ENCODE results near the gene CYS1.

Gene CYS1

DNA sequence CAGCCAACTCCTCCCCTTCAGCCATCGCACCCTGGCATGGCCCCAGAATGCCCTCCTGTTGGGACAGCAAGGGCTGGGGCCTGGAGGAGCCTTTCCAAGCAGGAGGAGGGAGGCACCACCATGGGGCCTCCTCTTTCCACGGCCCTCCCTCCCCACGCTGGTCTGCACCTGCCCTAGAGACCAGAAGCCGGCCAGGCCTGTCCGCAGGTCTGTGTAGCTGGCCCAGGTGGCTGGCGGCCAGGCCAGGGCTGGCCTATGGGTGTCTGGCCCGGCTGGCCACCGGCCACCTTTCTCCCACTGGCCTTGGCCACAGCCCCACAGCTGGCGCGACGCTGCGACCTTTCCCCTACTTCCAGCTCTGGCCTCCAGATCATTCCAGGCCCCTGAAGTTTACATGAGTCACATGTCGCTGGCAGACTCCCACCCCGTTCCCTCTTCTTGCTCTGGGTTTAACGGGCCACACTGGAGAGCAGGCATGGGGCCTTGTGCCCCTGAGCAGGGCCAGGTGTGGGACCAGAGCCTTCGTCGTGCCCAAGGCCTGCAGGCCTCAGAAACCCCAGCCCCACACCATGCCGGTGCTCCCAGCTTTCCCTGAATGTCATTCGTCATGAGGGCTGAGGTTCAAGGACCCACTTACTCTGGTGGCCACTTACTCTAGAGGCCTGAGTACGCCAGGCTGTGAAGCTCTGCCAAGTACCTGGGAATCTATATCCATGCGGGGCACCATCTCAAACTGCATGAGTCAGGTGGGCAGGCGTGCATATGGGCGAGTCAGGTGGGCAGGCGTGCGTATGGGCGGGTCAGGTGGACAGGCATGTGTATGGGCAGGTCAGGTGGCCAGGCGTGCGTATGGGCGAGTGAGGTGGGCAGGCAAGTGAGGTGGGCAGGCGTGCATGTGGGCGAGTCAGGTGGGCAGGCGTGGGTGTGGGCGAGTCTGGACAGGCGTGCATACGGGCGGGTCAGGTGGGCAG, 70.1 kb downstream of the CYS1 start:
- Histone ChIP-seq H3K4me2 (ENCODE audit: low read depth, low read length, poor library complexity, severe bottlenecking) (no peak overlapping the region), H3K27ac (ENCODE audit: low read depth, low read length) (no peak overlapping the region), H3K27me3 (ENCODE audit: low read length) (no peaks in the 10 kb centered on the region), H4K20me1 (ENCODE audit: low read depth, low read length) (no peaks in the 10 kb centered on the region), H3K36me3 (ENCODE audit: low read length) (no peaks in the 10 kb centered on the region), H2AFZ (ENCODE audit: low read depth, low read length, severe bottlenecking) (no peak overlapping the region), H3K4me3 (ENCODE audit: insufficient read depth, low read length, poor library complexity, severe bottlenecking) (no peak overlapping the region), H3K9ac (ENCODE audit: low read length) (no peak overlapping the region), H3K79me2 (ENCODE audit: insufficient read depth, low read length) (no peaks in the 10 kb centered on the region), H3K9me3 (ENCODE audit: insufficient read depth, low read length) (no peaks in the 10 kb centered on the region), H3K9me2 (replicated peaks; ENCODE audit: insufficient read depth, low read length) (no peaks in the 10 kb centered on the region), H3F3A (ENCODE audit: insufficient read depth) (no peaks in the 10 kb centered on the region)
- TF ChIP-seq EZH2phosphoT487 (conservative IDR thresholded peaks at IDR 0.05; ENCODE audit: low read length) = no peak
- TF ChIP-seq, protein P1, sequence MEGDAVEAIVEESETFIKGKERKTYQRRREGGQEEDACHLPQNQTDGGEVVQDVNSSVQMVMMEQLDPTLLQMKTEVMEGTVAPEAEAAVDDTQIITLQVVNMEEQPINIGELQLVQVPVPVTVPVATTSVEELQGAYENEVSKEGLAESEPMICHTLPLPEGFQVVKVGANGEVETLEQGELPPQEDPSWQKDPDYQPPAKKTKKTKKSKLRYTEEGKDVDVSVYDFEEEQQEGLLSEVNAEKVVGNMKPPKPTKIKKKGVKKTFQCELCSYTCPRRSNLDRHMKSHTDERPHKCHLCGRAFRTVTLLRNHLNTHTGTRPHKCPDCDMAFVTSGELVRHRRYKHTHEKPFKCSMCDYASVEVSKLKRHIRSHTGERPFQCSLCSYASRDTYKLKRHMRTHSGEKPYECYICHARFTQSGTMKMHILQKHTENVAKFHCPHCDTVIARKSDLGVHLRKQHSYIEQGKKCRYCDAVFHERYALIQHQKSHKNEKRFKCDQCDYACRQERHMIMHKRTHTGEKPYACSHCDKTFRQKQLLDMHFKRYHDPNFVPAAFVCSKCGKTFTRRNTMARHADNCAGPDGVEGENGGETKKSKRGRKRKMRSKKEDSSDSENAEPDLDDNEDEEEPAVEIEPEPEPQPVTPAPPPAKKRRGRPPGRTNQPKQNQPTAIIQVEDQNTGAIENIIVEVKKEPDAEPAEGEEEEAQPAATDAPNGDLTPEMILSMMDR (IDR thresholded peaks at IDR 0.05; ENCODE audit: insufficient read depth, low read length, poor library complexity, severe bottlenecking) = no peak

DNA sequence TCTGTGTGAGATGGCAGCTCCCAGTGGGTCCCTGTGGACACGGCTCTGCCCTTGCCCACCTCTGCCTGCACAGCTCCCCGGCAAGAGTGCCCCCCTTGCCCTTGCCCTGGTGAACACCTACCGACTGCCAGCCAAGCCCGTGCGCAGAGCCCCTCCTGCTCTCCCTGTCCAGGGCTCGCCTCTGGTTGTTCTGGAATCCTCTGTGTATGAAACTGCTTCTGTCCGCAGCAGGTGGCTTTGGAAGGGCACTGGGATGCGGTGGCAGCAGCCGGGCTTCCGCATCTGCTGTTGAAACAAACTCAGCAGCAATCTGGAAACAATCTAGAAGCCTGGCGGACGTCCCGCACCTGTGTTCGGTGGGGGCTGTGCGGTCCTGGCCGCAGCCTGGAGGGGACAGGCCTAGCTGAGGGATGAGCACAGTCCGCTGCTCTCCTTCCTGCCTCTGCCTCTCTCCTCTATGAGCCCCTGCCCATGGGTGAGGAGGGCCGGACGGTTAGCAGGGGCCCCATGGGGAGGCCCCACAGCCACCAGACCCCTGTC, 70.9 kb downstream of the CYS1 start:
- Histone ChIP-seq H4K20me1 (ENCODE audit: low read depth, low read length) (no peaks in the 10 kb centered on the region), H3K4me2 (ENCODE audit: low read depth, low read length, poor library complexity, severe bottlenecking) (no peak overlapping the region), H3K27ac (ENCODE audit: low read depth, low read length) (no peak overlapping the region), H3F3A (ENCODE audit: insufficient read depth) (no peaks in the 10 kb centered on the region), H3K9ac (ENCODE audit: low read length) (no peak overlapping the region), H3K79me2 (ENCODE audit: insufficient read depth, low read length) (no peaks in the 10 kb centered on the region), H3K27me3 (ENCODE audit: low read length) (no peaks in the 10 kb centered on the region), H3K4me3 (ENCODE audit: insufficient read depth, low read length, poor library complexity, severe bottlenecking) (no peak overlapping the region), H3K36me3 (ENCODE audit: low read length) (no peaks in the 10 kb centered on the region), H2AFZ (ENCODE audit: low read depth, low read length, severe bottlenecking) (no peak overlapping the region), H3K9me3 (ENCODE audit: insufficient read depth, low read length) (no peaks in the 10 kb centered on the region), H3K9me2 (replicated peaks; ENCODE audit: insufficient read depth, low read length) (no peaks in the 10 kb centered on the region)
- no peak for TF ChIP-seq EZH2phosphoT487 (conservative IDR thresholded peaks at IDR 0.05; ENCODE audit: low read length)
- TF ChIP-seq, protein P1 (IDR thresholded peaks at IDR 0.05; ENCODE audit: insufficient read depth, low read length, poor library complexity, severe bottlenecking) = no peak

DNA sequence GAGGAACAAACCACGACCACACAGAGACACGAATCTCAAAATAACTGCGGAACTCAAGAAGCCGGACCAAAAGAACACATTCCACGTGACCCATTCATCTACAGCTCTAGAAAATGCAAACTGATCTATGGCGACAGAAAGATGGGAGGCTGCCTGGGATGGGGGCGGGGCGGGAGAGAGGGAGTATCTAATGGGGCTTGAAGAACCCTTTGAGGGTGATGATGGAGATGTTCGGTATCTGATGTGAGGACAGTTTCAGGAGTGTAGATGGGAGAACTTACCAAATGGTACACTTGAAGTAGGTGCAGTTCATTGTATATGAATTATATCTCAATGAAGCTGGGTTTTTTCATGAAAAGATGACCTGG, 71.4 kb downstream of the CYS1 start:
- Histone ChIP-seq H3F3A (ENCODE audit: insufficient read depth) (no peaks in the 10 kb centered on the region), H3K9me2 (replicated peaks; ENCODE audit: insufficient read depth, low read length) (no peaks in the 10 kb centered on the region), H3K9ac (ENCODE audit: low read length) (no peak overlapping the region), H3K9me3 (ENCODE audit: insufficient read depth, low read length) (no peaks in the 10 kb centered on the region), H2AFZ (ENCODE audit: low read depth, low read length, severe bottlenecking) (no peak overlapping the region), H3K27ac (ENCODE audit: low read depth, low read length) (no peak overlapping the region), H4K20me1 (ENCODE audit: low read depth, low read length) (no peaks in the 10 kb centered on the region), H3K36me3 (ENCODE audit: low read length) (no peaks in the 10 kb centered on the region), H3K4me2 (ENCODE audit: low read depth, low read length, poor library complexity, severe bottlenecking) (no peak overlapping the region), H3K27me3 (ENCODE audit: low read length) (no peaks in the 10 kb centered on the region), H3K4me3 (ENCODE audit: insufficient read depth, low read length, poor library complexity, severe bottlenecking) (no peak overlapping the region), H3K79me2 (ENCODE audit: insufficient read depth, low read length) (no peaks in the 10 kb centered on the region)
- TF ChIP-seq, protein P1 (IDR thresholded peaks at IDR 0.05; ENCODE audit: insufficient read depth, low read length, poor library complexity, severe bottlenecking) = no peak
- no peak for TF ChIP-seq EZH2phosphoT487 (conservative IDR thresholded peaks at IDR 0.05; ENCODE audit: low read length)
